Umbilical cord (tissue), 2 donors: ENCODE results near the gene PCP4. TPM values are rescaled to one million over a fixed set of nuclear protein-coding genes. Genes with fewer than 3 reads are reported as not detected.
"Not testable (repeated sequence)": the region's sequence is repeated elsewhere in the genome, so short reads cannot be mapped to it uniquely, and the experiment has no call there.

Experiments
- DNase-seq: peaks from one replicate; pipeline ENCODE4 v3.0.0-alpha.2; 2015; ENCODE audit warnings: low spot score
- total RNA-seq: library from RNA; depleted of rRNA; stranded (reverse); fragments of >200 nt; gene quantifications from one replicate; pipeline ENCODE4 v1.2.3, GENCODE V29; 2014; ENCODE audit warnings: low replicate concordance; ENCODE audit not compliant: insufficient read depth

Gene PCP4
- total RNA-seq, 1 donor from 2014 or later: not detected

GRCh38 chr21:39863111-39863510, 4.1 kb upstream of the PCP4 start:
- DNase-seq: no peak

GRCh38 chr21:39866093-39866492, 1.1 kb upstream of the PCP4 start:
- DNase-seq: no peak

DNA sequence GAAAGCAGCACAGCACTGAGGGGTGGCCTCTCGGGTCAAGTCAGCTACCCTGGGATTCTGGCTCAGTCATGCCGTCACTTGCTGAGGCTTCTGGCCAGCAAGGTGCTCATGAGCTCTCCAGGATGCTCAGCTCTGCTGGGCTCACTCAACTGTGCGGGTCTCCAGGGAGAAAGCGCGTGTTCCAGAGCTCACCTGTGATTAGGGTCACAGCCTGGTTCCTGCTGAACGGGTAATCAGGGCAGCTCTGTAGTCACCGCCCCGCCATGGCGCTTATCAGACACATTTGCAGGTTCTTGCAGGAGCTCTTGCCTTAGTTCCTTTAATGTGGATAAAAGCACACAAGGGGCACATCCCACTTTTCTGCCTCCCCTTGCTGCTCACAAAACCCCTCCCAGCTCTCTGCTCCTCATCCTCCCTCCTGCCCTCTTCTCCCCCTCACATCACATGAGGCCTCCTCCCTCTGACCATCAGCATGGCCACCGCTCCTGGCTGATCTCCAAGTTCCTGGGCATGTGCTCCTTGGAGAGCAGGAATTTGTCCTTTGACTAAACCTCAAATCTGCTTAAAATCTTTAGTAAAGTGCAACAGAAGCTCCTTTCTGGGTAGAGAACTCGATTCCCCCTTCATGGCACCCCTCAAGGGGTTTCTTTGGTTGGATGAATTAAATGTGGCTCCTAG, 2.0 kb downstream of the PCP4 start:
- DNase-seq: no peak

DNA sequence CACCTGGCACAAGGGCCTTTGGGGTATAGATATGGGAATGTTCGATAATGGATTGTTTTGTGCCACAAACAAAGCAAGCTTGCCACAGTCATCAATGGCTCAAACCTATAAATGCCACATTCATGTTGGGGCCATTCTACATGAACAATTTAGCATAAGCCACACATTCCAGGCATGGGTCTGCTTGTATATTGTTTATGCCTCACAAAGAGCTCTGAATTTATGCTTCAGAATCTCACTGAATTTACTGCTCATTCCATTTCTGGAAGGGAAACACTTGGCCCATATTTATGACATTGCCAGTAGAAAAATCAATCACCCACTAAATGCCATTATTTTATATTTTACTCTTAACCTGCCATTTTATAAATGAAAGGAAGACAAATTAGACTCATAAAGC, 6.4 kb downstream of the PCP4 start:
- DNase-seq: no peak

DNA sequence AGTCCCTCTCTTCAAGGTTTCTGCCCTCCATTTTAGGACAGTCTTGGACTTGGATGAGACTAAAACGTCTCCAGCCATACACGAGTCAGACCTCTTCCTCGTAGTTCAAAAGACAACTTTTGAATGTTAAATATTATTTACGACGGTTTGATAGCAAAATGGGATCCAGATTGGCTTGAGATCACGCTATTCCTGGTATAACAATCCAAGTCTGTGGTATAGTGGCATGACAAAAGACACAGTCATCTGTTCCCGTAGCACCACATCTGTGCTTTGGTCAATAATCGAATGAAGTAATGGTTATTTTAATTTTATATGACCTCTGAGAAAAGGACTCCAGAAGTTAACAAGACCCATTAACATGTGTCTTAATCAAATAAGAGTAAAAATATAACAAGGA, 7.0 kb downstream of the PCP4 start:
- DNase-seq: no peak

- no peak for DNase-seq
Observed at GRCh38 chr21:39874759-39875158, 7.5 kb downstream of the PCP4 start.

DNA sequence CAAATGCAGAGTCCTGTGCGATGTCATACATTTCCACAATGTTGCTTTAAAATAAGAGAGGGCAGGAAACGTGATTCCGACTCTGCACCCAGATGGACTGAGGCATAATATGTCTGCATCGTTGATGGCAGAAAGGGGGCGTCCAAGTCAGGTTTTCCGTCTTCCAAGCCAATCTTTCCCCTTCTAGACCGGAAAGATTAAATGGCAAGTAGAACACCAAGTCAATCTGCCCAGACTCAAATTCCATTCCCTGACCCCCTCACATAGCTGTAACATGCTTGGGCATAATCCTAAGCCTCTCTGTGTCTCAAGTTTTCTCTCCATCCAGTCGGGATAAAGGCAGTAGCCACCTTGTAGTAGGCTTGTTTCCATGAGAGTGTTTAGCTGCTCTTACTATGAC, 14.4 kb downstream of the PCP4 start:
- DNase-seq: no peak

- DNase-seq: no peak
Observed at GRCh38 chr21:39882151-39882838, 15.1 kb downstream of the PCP4 start.

- DNase-seq: no peak
Observed at GRCh38 chr21:39882839-39883195, 15.6 kb downstream of the PCP4 start.

DNA sequence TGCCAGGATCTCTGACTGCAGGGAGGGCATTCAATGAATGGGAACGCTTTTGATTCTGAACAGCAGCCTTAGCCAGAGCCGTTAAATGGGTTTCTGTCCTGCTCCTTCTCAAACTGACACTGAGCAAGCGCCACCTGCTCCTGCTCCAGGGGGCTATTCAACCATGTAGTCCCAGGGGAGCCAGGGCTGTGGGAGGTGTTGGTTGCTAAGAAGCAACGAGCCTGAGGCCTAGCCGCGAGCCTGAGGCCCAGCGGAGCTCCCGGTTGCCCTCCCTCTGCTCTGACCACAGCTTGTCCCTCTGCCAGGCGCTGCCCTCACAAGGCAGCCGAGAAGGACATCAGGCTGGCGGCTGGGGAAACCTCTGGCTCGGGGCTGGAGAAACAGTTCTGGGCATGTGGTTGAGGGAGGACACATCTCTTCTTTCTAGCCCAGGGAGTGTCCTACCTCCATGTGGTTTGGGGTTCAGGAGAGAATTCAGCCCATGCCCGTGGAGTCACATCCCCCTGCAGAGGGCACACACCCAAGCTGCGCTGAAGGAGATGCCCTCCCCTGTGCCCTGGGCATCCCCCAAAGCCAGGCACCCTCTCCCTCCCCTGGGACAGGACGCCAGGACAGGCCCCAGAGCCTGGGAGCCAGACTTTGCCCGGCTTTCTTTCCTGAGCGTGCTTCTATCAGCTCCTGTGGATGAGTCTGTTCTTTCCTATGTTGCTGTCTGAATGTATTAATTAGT, 18.0 kb downstream of the PCP4 start:
- no peak for DNase-seq

- no peak for DNase-seq
Observed at GRCh38 chr21:39888848-39889247, 21.6 kb downstream of the PCP4 start.

DNA sequence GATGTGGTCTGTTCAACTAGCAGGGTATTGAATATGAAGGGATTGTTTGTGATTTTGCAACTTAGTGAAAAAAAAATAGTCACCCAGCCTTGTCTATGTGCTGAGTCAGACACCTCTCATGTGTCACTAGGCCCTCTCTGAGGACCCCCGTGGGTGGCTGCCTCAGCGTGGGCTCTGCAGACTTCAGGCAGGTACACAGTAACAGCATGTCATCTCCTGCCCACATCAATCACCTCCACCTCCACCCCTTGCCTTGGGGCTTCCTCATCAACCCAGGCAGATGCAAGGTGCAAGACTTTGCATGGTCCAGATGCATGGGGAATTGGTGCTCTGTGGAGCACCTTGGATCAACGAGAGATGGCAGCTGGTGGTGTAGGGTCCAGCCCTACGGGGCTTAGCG, 23.9 kb downstream of the PCP4 start:
- DNase-seq: no peak

DNA sequence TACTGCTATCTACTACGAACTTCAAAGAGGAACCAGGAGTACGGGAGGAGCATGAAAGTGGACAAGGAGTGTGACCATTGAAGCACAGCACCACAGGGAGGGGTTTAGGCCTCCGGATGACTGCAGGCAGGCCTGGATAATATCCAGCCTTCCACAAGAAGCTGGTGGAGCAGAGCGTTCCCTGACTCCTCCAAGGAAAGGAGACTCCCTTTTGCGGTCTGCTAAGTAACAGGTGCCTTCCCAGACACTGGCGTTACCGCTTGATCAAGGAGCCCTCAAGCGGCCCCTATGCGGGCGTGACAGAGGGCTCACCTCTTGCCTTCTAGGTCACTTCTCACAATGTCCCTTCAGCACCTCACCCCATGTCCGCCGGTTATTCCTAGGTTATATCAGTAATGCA, 24.6 kb downstream of the PCP4 start:
- not testable (repeated sequence) for DNase-seq

DNA sequence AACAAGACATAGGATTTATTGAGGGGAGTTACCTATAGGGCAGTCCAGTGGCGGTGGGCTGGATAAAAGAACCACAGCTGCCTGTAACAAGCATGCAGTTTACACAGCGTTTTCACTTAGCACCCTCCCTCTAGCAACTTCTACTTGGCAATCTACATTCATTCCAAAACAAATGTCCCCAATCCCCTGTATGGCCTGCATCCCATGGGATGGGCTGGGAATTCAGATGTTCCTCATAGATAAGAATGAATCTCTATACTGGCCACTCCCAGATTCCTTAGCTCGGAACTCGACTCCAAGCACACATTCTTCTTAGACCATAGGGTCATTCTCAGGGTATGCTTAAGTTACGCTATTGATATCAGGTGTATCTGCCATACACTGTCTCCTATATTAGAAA, 33.3 kb downstream of the PCP4 start:
- no peak for DNase-seq

GRCh38 chr21:39900911-39901310, 33.7 kb downstream of the PCP4 start:
- no peak for DNase-seq

DNA sequence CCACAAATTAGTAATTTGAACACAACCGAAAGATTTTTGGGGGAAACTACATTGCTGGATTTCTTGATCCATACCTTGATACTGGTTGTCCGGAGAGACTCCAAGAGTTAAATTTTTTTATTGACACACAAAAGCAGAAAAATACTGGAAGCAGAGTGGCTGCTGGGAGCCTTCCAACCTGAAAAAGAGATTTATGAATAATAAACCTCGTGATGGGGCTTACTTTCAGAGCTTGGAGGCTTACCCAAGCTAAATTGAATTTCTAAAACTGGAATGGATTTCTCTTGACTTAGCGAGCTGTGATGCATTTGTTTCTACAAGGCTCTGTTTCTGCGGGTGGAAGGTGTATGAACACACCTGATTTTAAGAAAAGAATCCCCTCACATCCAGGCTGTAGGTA, 35.7 kb downstream of the PCP4 start:
- DNase-seq: no peak

- DNase-seq: no peak
Observed at GRCh38 chr21:39904457-39904856, 37.2 kb downstream of the PCP4 start.

- no peak for DNase-seq
Observed at GRCh38 chr21:39908265-39908923, 41.2 kb downstream of the PCP4 start.

GRCh38 chr21:39911286-39912199, 44.3 kb downstream of the PCP4 start:
- no peak for DNase-seq

GRCh38 chr21:39913706-39914305, 46.6 kb downstream of the PCP4 start:
- DNase-seq: no peak

GRCh38 chr21:39915881-39916280, 48.6 kb downstream of the PCP4 start:
- no peak for DNase-seq
